Stimulated activated CD4-positive, alpha-beta T cell treated with anti-CD3 and anti-CD28 coated beads, TNF-alpha, amount 100 ng/mL, for 48 hours (primary cell): ENCODE results near the gene MED29.
A peak's percentile ranks its signal among the peaks of the same experiment; 100 is the strongest.

Source experiments
- DNase-seq, 3 donors: peaks; one replicate each; pipeline ENCODE4 v3.0.0-alpha.2; 2020; ENCODE audit warnings: low read depth in 3 of 3

Gene MED29

DNA sequence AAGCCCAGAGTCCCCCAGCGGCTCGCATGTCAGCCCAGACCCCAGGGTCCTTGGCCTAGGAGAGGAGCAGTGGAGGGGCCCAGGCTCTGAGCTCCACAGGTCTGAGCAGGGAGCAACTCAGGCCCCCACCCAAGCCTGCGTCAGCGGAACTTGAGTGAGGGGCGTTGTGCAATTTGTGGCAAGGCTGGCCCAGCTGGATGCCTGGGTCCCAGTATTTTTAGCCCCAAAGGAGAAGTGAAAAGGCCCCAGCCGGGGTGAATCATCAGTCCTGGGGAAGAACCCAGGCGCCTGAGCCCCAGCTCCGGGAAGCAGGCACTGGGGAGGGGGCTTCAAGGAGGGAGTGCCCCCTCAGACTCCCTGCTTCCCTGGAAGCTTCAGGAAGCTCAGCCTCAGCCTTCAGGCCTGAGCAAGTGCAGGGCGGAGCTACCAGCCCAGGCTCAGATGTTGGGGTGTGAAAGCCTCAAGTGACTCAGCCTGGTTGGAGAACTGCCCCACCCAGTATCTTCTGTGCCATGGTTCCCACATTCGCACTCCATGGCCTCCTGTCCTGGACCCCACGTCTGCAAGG lies 7.2 kb downstream of the MED29 start:
- no peak for DNase-seq

DNA sequence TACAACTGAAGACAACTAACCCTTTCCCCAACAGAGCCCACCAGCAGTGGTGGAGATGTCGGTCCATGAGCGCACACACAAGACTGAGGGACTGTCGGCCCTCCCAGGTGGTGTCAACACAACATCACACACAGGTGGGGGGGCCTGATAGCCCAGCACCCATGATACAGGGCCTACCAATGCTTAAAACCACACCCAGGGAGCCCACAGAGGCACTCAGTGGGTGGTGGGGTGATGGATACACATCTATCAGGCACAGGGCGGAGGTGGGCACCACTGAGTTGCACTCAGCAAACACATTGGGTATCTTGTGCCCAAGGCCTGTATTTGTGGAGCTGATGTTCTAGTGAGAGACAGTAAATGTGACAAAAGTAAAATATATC lies 8.5 kb downstream of the MED29 start:
- DNase-seq, result no peak

DNA sequence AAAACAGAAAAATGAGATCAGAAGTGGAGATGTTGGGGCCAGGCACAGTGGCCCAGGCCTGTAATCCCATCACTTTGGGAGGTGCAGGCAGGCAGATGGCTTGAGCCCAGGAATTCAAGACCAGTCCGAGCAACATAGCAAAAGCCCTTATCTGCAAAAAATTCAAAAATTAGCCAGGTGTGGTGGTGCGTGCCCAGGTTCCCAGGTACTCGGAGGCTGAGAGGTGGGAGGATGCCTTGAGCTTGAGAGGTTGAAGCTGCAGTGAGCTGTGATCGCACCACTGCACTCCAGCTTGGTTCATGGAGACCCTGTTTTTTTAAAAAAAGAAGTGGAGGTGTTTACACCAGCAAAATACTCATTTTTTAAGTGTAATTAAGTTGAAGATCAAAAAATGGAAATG lies 8.9 kb downstream of the MED29 start:
- no peak for DNase-seq

DNA sequence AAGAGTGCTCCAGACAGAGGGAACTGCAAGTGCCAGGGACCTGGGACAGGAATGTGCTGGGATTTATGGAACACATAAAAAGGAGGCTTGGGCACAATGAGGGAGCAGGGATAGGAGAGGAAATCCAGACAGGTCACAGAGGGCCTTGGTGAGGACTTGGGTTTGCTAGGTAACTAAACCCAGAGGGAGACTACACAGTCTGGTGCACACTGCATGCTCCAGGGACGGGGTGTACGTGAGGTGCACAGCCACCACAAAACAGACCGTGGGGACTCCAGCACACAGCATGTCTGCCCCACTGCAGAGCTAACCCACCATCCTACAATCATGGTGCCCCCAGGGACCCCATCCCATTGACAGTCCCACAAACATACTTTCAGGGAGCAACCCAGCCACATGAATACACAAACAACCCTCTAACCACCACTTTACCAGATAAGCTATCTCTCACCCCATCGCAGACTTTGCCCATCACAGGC lies 9.9 kb downstream of the MED29 start:
- DNase-seq, result no peak

DNA sequence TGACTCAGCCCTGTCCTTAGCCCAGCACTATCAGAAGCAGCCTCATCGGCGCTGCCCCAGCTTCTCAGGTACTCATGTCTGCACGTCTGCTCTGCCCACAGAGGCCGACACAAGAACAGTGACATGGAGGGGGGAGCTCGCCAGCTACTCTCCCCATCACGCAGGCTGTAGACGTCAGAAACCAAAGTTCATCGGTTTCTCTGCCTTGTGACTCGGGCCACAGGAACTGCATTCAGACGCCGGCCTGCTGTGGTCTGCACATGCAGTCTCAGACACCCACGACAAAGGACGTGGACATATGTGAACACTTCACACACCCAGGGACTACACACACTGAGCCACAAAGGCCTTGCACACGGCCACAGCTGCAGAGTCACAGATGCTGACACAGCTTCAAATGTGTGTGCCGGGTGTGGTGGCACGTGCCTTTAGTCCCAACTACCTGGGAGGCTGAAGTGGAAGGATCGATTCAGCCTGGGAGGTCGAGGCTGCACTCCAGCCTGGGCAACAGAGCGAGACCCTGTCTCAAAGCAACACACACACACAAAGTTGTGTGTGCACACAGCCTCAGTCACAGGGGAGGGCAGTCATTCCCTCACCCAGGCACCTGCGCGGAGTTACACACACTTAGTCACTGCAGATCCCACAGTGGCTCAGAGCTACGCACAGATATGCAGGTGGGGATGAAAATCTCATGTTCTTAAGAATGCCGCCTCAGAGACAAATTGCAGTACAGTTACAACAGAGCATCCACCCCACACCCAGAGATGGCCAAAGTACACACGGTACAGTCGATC lies 10.6 kb downstream of the MED29 start:
- peak in 2 of 3 donors; percentile 67 to 86 for DNase-seq

DNA sequence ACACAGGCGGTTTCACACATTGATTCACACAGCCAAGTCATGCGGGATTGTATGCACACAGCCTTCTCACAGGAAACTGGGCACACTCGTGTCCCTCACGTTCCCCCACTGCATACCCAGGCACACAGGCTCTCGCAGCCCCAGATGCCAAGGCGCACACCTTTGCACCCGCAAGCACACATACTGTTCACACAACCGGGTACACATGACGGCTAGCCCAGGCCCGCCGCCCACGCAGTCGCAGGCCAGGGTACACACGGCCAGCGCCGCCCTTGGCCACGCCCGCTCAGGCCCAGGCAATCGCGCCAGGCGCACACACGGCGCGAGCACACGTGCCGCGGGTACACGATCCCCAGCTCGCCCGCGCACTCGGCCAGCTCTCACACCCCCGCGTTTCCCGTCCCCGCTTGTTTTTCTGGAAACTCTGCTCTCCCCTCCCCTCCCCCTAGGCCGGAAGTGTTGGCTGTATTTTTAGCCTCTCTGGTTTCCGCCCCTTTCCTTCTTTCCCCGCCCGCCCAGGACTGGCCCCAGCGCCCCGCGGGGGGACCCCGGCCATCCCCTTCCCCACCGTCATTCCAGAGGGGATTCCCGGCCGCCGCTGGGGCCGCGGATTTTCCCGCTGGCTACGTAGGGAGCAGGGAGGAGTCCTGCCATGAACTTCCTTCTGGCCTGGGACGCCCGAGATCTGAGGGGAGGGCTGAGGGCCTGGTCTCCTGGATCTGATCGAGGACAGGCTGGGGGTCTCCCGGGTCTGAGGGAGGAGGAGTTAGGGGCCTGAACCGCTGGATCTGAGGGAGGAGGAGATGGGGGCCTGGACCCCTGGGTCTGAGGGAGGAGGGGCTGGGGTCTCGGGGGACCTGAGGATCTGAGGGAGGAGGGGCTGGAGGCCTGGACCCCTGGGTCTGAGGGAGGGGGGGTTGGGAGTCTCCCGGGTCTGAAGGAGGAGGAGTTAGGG lies 11.4 kb downstream of the MED29 start:
- peak; percentile 74 to 84 (median 79) for DNase-seq

DNA sequence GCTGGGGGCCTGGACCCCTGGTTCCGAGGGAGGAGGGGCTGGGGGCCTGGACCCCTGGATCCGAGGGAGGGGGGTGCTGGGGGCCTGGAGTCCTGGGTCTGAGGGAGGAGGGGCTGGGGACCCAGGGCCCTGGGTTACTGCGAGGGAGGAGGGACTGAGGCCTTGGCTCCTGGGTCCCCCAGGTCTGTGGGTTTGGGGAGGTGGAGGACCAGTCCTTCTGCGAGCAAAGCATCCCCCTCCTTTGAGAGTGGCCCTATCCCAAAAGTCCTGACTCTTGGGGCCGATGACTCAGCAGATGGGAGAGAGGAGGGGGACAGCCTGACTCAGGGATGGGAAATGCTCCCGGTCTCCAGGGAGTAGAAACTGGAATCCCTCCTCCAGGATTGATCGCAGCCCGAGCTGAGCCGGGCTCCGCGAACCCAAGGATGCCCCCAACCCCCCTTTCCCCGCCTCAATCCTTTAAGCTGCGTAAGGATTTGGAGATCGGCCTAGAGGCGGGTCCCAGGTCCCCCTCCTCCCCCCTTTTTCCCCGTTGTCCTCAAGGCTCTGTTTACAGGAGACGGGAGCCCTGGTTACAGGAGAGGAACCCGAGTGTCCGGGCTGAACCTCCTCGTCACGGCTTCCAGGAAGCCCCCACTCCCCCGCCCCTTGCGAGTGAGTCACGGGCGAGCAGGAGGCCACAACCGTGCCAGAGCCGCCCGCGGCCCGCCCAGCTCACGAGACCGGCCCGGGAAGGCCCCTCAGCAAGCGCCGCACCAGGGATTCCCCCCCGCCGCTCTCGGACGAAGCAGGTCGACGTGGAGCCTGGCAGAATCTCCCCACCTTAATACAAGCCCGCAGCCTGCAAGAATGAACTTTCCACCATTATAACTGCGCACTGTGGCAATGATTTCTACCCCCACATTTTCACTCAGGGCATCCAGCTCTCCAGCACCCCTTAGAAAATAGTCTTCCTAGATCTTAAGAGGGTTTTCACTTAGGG lies 12.4 kb downstream of the MED29 start:
- peak; percentile 91 to 96 (median 92) for DNase-seq

DNA sequence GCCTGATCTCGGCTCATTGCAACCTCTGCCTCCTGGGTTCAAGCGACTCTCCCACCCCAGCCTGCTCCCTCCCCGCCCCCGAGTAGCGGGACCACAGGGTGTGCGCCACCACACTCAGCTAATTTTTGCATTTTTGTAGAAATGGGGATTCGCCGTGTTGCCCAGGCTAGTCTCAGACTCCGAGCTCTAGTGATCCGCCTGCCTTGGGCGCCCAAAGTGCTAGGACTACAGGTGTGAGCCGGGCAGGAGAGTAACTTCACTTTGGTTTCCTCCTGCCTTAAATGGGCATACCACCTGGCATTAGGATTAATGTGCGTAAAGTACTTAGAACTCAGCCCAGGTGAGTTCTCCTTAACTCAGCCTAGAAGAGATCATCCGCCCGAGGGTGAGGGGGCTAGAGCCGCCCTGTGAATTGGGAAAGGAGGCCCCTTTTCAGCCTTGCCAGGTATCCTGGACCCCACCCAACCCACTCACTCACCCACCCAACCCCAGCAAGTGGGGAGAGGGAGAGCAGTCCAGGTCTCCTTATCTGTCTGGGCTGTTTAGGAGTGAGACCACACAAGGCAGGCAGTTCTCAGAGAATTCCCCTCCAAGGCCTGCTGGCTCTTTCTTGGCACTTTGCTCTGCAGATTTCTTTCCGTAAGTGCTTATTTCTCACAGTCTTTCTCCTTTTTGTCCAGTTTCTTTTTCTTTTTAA lies 14.2 kb downstream of the MED29 start:
- DNase-seq, result no peak

DNA sequence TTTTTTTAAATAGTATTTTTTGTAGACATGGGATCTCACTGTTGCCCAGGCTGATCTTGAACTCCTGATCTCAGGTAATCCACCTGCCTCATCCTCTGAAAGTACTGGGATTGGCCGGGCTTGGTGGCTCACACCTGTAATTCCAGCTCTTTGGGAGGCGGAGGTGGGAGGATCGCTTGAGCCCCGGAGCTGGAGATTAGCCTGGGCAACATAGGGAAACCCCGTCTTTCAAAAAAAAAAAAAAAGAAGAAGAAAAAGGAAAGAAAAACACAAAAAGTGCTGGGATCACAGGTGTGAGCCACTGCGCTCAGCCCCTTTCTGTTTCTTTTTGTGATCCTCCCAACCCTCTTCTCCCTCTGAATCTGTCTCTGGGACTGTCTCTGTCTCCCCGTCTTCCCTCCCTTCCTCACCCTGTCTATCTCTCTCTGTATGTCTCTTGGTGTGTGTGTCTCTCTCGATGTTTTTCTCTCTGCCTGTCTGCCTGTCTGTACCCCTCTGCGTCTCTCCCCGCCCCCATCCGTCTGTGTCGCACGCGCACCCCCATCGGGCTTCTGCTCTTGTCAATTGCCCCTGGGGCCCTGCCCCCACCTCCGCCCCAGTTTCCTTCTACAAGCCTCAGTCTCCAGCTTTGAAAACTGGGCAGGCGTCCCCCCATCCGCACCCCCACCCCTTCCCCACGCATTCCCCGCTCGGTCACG lies 14.9 kb downstream of the MED29 start:
- DNase-seq, result peak; percentile 47 to 84 (median 73)

DNA sequence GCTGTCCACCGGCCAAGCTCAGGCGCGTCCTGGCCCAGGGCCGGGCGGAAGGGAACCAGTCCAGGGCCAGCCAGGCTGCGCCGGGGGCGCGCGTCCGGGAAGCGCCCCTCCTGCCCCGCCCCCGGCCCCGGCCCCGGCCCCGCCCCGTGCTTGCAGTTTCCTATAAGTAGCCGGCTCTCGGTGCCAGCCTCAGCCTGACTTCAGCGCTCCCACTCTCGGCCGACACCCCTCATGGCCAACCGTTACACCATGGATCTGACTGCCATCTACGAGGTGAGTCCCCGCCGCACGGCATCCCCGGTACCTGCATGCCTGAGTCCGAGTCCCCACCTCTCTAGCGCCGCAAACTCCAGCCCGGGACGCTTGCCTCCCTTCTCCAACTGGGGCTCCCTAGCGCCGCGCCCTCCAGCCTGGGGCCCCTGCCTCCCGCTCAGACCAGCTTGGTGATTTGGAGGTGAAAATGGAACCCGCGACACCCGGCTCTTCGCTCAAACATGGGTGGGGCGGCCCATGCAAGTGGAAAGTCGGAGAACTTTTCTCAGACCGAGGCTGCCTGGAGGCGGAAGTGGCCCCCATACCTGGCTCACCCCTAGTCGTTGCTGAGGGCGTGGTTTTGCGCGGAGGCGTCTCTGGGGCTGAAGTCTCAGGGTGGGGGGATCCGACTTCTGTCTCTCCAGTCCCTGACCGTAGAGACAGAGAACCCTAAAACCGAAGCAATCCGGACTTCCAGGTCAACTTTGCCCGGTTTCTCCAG lies 15.7 kb downstream of the MED29 start, which contains the start of gene ZFP36:
Gene ZFP36 (plus strand): TSS at position 192 of the 754 bp plus-strand sequence. CDS start 58 bp downstream, at position 250.
- DNase-seq, result peak; percentile 77 to 87 (median 80)

DNA sequence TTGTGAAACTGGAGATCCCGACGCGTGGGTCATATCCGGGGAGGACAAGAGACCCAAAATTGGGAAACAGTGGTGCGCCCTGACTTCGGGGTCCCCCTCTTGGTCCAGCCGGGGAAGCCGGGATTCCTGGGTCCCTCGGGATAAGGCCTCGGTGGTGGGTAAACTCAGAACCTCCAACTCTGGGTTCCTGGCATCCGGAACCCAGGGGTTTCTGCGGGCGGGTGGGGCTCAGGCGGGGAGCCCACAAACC lies 16.2 kb downstream of the MED29 start:
- DNase-seq, result no peak

DNA sequence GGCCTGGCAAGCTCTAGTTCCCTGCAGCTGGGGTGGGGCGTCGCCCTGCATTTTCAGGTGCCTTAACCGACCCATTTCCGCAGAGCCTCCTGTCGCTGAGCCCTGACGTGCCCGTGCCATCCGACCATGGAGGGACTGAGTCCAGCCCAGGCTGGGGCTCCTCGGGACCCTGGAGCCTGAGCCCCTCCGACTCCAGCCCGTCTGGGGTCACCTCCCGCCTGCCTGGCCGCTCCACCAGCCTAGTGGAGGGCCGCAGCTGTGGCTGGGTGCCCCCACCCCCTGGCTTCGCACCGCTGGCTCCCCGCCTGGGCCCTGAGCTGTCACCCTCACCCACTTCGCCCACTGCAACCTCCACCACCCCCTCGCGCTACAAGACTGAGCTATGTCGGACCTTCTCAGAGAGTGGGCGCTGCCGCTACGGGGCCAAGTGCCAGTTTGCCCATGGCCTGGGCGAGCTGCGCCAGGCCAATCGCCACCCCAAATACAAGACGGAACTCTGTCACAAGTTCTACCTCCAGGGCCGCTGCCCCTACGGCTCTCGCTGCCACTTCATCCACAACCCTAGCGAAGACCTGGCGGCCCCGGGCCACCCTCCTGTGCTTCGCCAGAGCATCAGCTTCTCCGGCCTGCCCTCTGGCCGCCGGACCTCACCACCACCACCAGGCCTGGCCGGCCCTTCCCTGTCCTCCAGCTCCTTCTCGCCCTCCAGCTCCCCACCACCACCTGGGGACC lies 16.6 kb downstream of the MED29 start:
- no peak for DNase-seq

DNA sequence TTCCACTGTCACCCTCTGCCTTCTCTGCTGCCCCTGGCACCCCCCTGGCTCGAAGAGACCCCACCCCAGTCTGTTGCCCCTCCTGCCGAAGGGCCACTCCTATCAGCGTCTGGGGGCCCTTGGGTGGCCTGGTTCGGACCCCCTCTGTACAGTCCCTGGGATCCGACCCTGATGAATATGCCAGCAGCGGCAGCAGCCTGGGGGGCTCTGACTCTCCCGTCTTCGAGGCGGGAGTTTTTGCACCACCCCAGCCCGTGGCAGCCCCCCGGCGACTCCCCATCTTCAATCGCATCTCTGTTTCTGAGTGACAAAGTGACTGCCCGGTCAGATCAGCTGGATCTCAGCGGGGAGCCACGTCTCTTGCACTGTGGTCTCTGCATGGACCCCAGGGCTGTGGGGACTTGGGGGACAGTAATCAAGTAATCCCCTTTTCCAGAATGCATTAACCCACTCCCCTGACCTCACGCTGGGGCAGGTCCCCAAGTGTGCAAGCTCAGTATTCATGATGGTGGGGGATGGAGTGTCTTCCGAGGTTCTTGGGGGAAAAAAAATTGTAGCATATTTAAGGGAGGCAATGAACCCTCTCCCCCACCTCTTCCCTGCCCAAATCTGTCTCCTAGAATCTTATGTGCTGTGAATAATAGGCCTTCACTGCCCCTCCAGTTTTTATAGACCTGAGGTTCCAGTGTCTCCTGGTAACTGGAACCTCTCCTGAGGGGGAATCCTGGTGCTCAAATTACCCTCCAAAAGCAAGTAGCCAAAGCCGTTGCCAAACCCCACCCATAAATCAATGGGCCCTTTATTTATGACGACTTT lies 17.4 kb downstream of the MED29 start:
- DNase-seq, result no peak

DNA sequence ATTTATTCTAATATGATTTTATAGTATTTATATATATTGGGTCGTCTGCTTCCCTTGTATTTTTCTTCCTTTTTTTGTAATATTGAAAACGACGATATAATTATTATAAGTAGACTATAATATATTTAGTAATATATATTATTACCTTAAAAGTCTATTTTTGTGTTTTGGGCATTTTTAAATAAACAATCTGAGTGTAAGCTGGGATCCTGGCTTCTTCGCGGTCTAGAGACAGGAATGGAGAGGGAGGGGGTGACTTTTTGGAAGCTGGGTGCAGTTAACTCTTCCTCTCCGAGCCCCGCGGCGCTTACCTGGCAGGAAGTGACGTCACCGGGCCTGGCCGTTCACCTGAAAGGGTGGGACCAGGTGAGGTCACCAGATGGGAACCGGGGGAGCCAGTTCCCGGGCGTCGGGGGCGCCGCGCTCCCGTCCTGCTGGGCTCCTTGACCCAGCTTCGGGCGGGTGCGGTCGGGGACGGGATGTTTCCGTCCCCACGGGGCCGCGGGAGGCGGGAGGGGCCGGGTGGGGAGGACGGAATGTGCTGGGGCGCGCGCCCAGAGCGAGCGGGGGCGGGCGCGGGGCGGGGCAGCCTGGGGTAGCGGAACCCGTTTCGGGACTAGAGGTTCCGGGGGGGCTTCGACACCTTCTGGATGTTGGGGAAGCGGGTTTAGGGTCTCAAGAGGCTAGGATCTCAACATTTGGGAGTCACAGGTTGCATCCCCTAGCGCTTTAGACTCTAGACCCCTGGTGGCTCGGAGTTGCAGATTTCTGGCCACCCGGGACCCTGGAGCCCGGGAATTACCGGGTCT lies 18.2 kb downstream of the MED29 start:
- peak; percentile 60 to 81 (median 71) for DNase-seq

DNA sequence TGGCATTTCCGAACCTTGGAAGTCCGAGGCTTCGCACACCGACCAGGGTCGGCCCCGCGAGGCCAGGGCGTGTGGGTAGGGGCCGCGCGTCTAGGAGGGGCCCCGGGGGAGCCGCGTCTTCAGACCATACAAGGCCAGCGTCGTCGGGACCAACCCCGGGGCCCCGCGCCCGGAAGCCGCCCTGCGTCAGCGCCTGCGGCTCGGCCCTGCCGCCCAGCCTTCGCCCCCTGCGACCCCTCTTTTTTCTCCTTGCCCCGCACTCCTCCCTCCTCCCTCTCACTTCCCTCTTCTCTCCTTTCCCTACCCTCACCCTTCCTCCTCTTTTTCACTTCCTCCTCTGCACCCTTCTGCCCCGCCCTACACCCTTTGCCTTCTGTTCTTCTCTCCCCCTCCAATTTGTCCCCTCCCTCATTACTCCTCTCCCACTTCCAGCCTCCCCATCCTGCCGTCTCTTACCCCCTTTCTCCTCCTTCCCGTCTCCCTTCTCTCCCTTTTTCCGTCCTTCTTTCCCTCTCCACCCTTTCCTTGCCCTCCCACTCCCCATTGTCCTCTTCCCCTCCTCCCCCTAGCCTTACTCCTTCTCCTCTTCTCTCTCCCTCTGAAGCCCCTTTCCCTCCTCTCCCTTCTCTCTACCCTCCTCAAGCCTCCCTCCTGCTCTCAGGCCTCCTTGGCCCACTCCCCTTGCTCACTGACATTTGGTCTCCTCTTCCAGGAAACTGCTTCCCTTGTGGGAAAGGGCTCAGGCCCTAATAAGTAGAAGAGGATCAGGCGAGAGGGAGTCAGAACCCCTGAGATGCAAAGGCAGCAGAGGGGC lies 19.0 kb downstream of the MED29 start:
- peak in 1 of 3 donors; percentile 36 for DNase-seq

DNA sequence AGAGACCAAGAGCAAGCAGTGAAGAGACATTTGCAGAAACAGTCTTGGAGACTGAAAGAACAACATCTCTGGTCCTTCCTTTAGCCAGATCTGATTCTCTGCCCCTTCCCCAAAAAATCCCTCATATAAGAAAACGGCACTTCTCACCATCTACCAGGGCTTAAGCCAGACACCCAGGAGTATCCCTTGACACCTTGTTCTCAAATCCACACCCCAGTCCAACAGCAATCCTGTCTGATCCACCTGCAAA lies 19.6 kb downstream of the MED29 start:
- no peak for DNase-seq
